Activated CD8-positive, alpha-beta T cell treated with anti-CD3 and anti-CD28 coated beads for 36 hours (primary cell): ENCODE measurements around the gene PSMB10. TPM values are rescaled to one million over a fixed set of nuclear protein-coding genes. Genes with fewer than 3 reads are reported as not detected.

Source experiments
- ATAC-seq: fragments of 200-7000 bp; cut with Tn5 transposase; one replicate; pipeline ENCODE4 v1.10.0; 2021; ENCODE audit warnings: mild to moderate bottlenecking, moderate library complexity
- CTCF ChIA-PET: fragments of 350-600 bp; sonication (Branson Sonifier 250); formaldehyde crosslinking; loops from one replicate; lab custom pipeline; 2021; ENCODE audit warnings: antibody characterized with exemption; lab: Charles Lee
- POLR2A ChIA-PET: fragments of 350-600 bp; sonication (Branson Sonifier 250); formaldehyde crosslinking; loops from one replicate; lab custom pipeline; 2021; ENCODE audit warnings: antibody characterized with exemption; lab: Charles Lee
- DNase-seq: peaks from one replicate; pipeline ENCODE4 v3.0.0-alpha.2; 2020
- H3K27ac Mint-ChIP-seq: one replicate; pipeline ENCODE4 v1.8.0; 2021; ENCODE audit warnings: mild to moderate bottlenecking, mixed read lengths
- H3K27me3 Mint-ChIP-seq: one replicate; pipeline ENCODE4 v1.8.0; 2021; ENCODE audit warnings: mixed read lengths
- H3K36me3 Mint-ChIP-seq: one replicate; pipeline ENCODE4 v1.8.0; 2021; ENCODE audit warnings: low read depth, mixed read lengths
- H3K4me1 Mint-ChIP-seq: one replicate; pipeline ENCODE4 v1.8.0; 2021; ENCODE audit warnings: low read depth, mixed read lengths
- H3K4me3 Mint-ChIP-seq: one replicate; pipeline ENCODE4 v1.8.0; 2021; ENCODE audit warnings: mild to moderate bottlenecking, moderate library complexity, mixed read lengths
- H3K9me3 Mint-ChIP-seq: one replicate; pipeline ENCODE4 v1.8.0; 2021; ENCODE audit warnings: mixed read lengths
- CTCF ChIP-seq: fragments of 200-600 bp; IDR thresholded peaks from one replicate; pipeline ENCODE4 v1.8.0; 2022; ENCODE audit warnings: antibody characterized with exemption, mild to moderate bottlenecking
- intact Hi-C: fragments of 100-400 bp; cut with micrococcal nuclease; formaldehyde crosslinking; loops from one replicate; pipeline ENCODE4 v1.10.0; 2022
- total RNA-seq, 2 experiments: library from RNA; stranded (reverse); gene quantifications; one replicate each; pipeline ENCODE4 v1.2.3, GENCODE V29; 2021

The PSMB10 gene
- total RNA-seq, 2 experiments from 2014 or later = 205 to 206 TPM

GRCh38 chr16:67907397-67908180 is 29.1 kb downstream of the PSMB10 start:
- peaks cover 2% of the 10 kb centered on the region for H3K36me3 Mint-ChIP-seq
- DNase-seq = no peak
- H3K9me3 Mint-ChIP-seq = no peaks in the 10 kb centered on the region
- H3K27me3 Mint-ChIP-seq = no peaks in the 10 kb centered on the region
- ATAC-seq = peak; percentile 43
- ChIA-PET POLR2A (interaction anchor here (1.0 to 1.7 kb wide), 3 partner anchors 21 to 28 kb away, joined by 3 to 6 read pairs (median 4); no protein-coding TSS in a partner anchor), CTCF (interaction anchor here (0.8 to 7.2 kb wide), 6 partner anchors 14 to 91 kb away, joined by 3 to 45 read pairs (median 3); partner anchors contain the start of genes NRN1L and PSKH1)
- H3K4me3 Mint-ChIP-seq = no peak overlapping the region
- TF ChIP-seq CTCF = no peak
- H3K27ac Mint-ChIP-seq = peak overlapping the region; percentile 50
- intact Hi-C loops = no loop called here
- peaks cover 22% of the 10 kb centered on the region for H3K4me1 Mint-ChIP-seq

GRCh38 chr16:67902831-67903230 is 33.8 kb downstream of the PSMB10 start:
- H3K27me3 Mint-ChIP-seq = no peaks in the 10 kb centered on the region
- no peaks in the 10 kb centered on the region for H3K36me3 Mint-ChIP-seq
- intact Hi-C loops = no loop called here
- peak overlapping the region; percentile 3 for H3K27ac Mint-ChIP-seq
- DNase-seq (no peak), ATAC-seq (no peak)
- ChIA-PET POLR2A (no interaction called here), CTCF (interaction anchor here (1.0 to 7.2 kb wide), 4 partner anchors 18 to 86 kb away, joined by 3 to 45 read pairs (median 6); partner anchors contain the start of gene NRN1L)
- no peak for TF ChIP-seq CTCF
- peaks cover 10% of the 10 kb centered on the region for H3K4me1 Mint-ChIP-seq
- no peaks in the 10 kb centered on the region for H3K9me3 Mint-ChIP-seq
- H3K4me3 Mint-ChIP-seq = no peak overlapping the region

- H3K27me3 Mint-ChIP-seq = no peaks in the 10 kb centered on the region
- intact Hi-C loops = no loop called here
- ATAC-seq = no peak
- H3K9me3 Mint-ChIP-seq = no peaks in the 10 kb centered on the region
- ChIA-PET CTCF (interaction anchor here (2.2 kb wide), 1 partner anchor 18 kb away, joined by 9 read pairs; no protein-coding TSS in a partner anchor), POLR2A (no interaction called here)
- no peak for DNase-seq
- no peaks in the 10 kb centered on the region for H3K36me3 Mint-ChIP-seq
- H3K4me3 Mint-ChIP-seq = no peak overlapping the region
- no peak overlapping the region for H3K27ac Mint-ChIP-seq
- H3K4me1 Mint-ChIP-seq = peaks cover 12% of the 10 kb centered on the region
- TF ChIP-seq CTCF = no peak
Observed at GRCh38 chr16:67901734-67902133, 34.9 kb downstream of the PSMB10 start.

GRCh38 chr16:67897231-67897630 is 39.4 kb downstream of the PSMB10 start:
- H3K27ac Mint-ChIP-seq = no peak overlapping the region
- ChIA-PET POLR2A (interaction anchor here (1.3 to 1.5 kb wide), 3 partner anchors 9 to 39 kb away, joined by 3 to 7 read pairs (median 4); partner anchors contain the start of gene PSMB10), CTCF (interaction anchor here (0.7 to 4.8 kb wide), 7 partner anchors 13 to 168 kb away, joined by 3 to 31 read pairs (median 5); partner anchors contain the start of gene NRN1L)
- H3K36me3 Mint-ChIP-seq = no peaks in the 10 kb centered on the region
- H3K4me3 Mint-ChIP-seq = no peak overlapping the region
- TF ChIP-seq CTCF = no peak
- intact Hi-C loops = no loop called here
- no peaks in the 10 kb centered on the region for H3K9me3 Mint-ChIP-seq
- peaks cover 31% of the 10 kb centered on the region for H3K4me1 Mint-ChIP-seq
- no peaks in the 10 kb centered on the region for H3K27me3 Mint-ChIP-seq
- DNase-seq (no peak), ATAC-seq (no peak)
